SJCRH30 (cell line): ENCODE measurements around the gene CPED1. TPM values are rescaled to one million over a fixed set of nuclear protein-coding genes. Genes with fewer than 3 reads are reported as not detected.
"Not testable (repeated sequence)": the region's sequence is repeated elsewhere in the genome, so short reads cannot be mapped to it uniquely, and the experiment has no call there.

Experiments used
- DNase-seq, 2 experiments: peaks; one replicate each; pipeline ENCODE4 v3.0.0-alpha.2; 2015 to 2020
- H3K27ac ChIP-seq: fragments of 250-450 bp; sonication (Bioruptor Pico); 2 replicates; pipeline ENCODE4 v1.5.1; 2020; ENCODE audit warnings: mild to moderate bottlenecking, moderate library complexity
- H3K27me3 ChIP-seq: fragments of 250-450 bp; sonication (Bioruptor Pico); 2 replicates; pipeline ENCODE4 v1.5.1; 2020; ENCODE audit warnings: mild to moderate bottlenecking, moderate library complexity
- H3K36me3 ChIP-seq: fragments of 250-450 bp; sonication (Bioruptor Pico); 2 replicates; pipeline ENCODE4 v1.5.1; 2020; ENCODE audit warnings: mild to moderate bottlenecking, moderate library complexity
- H3K4me1 ChIP-seq: fragments of 250-450 bp; sonication (Bioruptor Pico); 2 replicates; pipeline ENCODE4 v1.5.1; 2020; ENCODE audit warnings: mild to moderate bottlenecking, moderate library complexity
- H3K4me3 ChIP-seq: fragments of 250-450 bp; sonication (Bioruptor Pico); 2 replicates; pipeline ENCODE4 v1.5.1; 2020; ENCODE audit warnings: mild to moderate bottlenecking, moderate library complexity
- H3K9me3 ChIP-seq: fragments of 250-450 bp; sonication (Bioruptor Pico); replicated peaks from 2 replicates; pipeline ENCODE4 v1.5.1; 2020; ENCODE audit warnings: mild to moderate bottlenecking, moderate library complexity
- total RNA-seq: library from RNA; depleted of rRNA; stranded (reverse); fragments of >200 nt; shearing (Covaris generic); gene quantifications from 2 replicates; pipeline ENCODE4 v1.2.3, GENCODE V29; 2014

Gene CPED1
- total RNA-seq, 1 experiment from 2014 or later: 4.4 TPM

- H3K9me3 ChIP-seq: no peaks in the 10 kb centered on the region
- peaks cover 7% of the 10 kb centered on the region for H3K4me1 ChIP-seq
- H3K4me3 ChIP-seq: no peak overlapping the region
- DNase-seq: no peak
- H3K27ac ChIP-seq: no peak overlapping the region
- H3K36me3 ChIP-seq: no peaks in the 10 kb centered on the region
- no peaks in the 10 kb centered on the region for H3K27me3 ChIP-seq
These were observed 113.1 kb downstream of the CPED1 start for GRCh38 chr7:121101621-121102020.

DNA sequence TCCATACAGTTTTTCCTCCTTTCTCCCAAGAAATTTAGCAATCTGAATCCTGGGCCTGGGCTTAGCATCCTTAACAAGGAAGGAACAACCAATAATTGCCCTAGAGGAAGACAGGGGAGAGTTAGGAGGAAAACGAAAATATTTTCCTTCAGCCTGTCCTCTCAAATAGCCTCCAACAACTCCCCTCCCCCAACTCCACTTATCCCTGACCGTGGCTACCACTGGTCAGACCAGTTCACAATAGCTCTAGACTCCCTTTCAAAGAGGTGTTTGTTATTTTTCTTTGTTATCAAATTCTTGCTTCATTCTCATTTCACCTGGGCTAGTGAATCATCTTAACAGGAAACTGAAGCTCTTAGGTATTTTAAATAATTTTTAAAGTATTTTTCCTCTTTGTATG, 114.1 kb downstream of the CPED1 start:
- Histone ChIP-seq H3K36me3 (no peaks in the 10 kb centered on the region), H3K4me1 (peaks cover 4% of the 10 kb centered on the region), H3K27me3 (no peaks in the 10 kb centered on the region), H3K4me3 (no peak overlapping the region), H3K27ac (no peak overlapping the region), H3K9me3 (no peaks in the 10 kb centered on the region)
- no peak for DNase-seq

DNA sequence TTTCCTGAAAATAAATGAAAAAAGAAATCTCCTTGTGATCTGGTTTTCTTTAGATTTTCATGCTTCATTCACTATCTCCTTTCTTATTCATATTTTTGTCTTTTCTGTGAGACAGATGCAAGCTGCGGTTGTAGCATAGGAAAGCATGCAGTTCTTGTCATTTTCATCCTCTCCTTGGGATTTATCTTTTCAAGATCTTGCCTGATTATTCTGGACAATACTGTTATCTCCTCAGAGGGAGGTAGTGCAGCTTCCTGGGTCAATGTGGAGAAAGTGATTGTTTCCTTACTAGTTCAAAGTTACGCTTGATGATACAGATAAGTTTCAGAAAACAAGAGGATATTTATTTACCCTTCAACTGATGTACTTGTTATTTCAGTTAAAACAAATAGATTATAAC, 114.6 kb downstream of the CPED1 start:
- DNase-seq: no peak
- Histone ChIP-seq H3K9me3 (no peaks in the 10 kb centered on the region), H3K4me1 (no peaks in the 10 kb centered on the region), H3K27me3 (no peaks in the 10 kb centered on the region), H3K27ac (no peak overlapping the region), H3K4me3 (no peak overlapping the region), H3K36me3 (no peaks in the 10 kb centered on the region)

DNA sequence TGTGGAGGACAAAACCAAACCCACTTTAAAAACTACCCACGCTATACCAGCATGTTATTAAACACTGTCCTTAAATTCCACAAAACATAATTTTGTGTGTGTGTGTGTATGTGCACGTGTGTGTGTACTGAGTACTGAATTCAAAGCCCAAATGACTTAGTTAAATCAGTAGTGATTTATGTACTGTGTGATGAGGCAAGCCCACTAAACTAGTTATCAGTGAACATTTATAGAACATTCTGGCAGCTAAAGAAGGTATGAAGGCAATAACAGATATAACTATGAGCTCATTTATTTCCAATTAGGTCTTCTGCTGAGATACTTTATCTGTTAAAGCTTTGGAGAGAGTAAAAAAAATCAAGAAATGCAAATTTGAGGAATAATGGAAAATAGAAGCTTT, 115.1 kb downstream of the CPED1 start:
- Histone ChIP-seq H3K4me3 (no peak overlapping the region), H3K4me1 (no peaks in the 10 kb centered on the region), H3K27ac (no peak overlapping the region), H3K27me3 (no peaks in the 10 kb centered on the region), H3K36me3 (no peaks in the 10 kb centered on the region), H3K9me3 (no peaks in the 10 kb centered on the region)
- DNase-seq: no peak

DNA sequence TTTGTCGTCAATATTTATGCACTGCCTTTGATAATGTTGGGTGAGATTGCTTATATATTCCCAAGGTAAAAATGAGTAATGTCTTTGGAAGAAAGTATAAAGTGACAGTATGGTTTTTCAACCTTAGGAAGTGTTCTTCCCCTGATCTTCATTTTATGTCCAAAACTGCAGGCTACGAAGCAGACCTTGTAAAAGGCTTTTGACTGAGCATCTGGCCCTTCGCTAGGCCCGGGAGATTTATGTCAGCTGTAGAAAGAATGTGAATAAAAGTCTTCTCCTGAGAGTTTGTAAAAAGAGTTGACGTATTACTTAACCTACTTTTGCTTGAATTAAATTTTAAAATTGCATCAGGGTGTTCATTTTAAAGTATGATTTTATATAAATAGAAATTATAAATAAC, 116.8 kb downstream of the CPED1 start:
- Histone ChIP-seq H3K36me3 (no peaks in the 10 kb centered on the region), H3K4me3 (no peak overlapping the region), H3K27ac (no peak overlapping the region), H3K4me1 (no peaks in the 10 kb centered on the region), H3K27me3 (no peaks in the 10 kb centered on the region), H3K9me3 (no peaks in the 10 kb centered on the region)
- no peak for DNase-seq

- no peaks in the 10 kb centered on the region for H3K36me3 ChIP-seq
- no peaks in the 10 kb centered on the region for H3K4me1 ChIP-seq
- DNase-seq: peak in 1 of 2 experiments; percentile 85
- H3K4me3 ChIP-seq: no peak overlapping the region
- no peak overlapping the region for H3K27ac ChIP-seq
- no peaks in the 10 kb centered on the region for H3K9me3 ChIP-seq
- H3K27me3 ChIP-seq: no peaks in the 10 kb centered on the region
These were observed 119.5 kb downstream of the CPED1 start for GRCh38 chr7:121107923-121108498.

DNA sequence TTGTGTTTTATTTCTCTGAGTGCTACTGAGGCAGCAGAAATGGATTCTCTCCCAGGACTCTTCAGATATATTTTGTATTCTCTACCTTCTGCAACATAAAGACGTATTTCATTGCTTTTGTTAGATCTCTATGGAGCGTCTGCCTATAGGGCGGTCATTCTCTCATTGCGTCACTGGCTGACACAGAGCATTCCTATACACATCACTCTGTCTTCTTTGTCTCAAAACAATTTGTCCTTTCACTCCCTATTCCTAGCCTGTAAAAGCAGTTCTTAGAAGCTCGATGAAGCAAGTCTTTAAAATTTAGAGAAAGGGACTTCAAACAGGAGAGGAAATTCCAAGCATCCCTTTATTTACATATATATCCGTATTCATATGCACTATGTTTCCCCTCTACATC, 120.6 kb downstream of the CPED1 start:
- Histone ChIP-seq H3K27me3 (no peaks in the 10 kb centered on the region), H3K9me3 (no peaks in the 10 kb centered on the region), H3K36me3 (no peaks in the 10 kb centered on the region), H3K4me3 (no peak overlapping the region), H3K27ac (no peak overlapping the region), H3K4me1 (no peaks in the 10 kb centered on the region)
- DNase-seq: no peak

DNA sequence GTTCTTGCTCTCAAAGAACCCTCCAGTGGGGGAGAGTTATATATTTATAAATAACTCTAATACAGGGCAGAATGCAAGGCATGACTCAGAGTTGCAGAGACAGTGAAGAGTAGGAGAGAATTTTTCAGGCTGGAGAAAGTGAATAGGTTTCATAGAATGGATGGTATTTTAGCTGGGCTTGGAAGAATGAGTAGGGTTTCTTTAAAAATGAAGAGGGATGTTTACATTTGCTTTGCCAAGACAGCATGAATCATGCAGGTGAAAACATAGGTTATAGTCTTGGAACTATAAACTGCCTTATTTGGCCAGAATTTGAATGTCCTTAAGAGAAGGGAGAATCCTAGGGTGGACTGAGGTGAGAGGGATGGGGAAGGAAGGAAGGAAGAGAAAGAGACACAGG, 124.8 kb downstream of the CPED1 start:
- DNase-seq: no peak
- H3K27me3 ChIP-seq: no peaks in the 10 kb centered on the region
- no peak overlapping the region for H3K27ac ChIP-seq
- no peaks in the 10 kb centered on the region for H3K4me1 ChIP-seq
- no peaks in the 10 kb centered on the region for H3K36me3 ChIP-seq
- H3K9me3 ChIP-seq: no peaks in the 10 kb centered on the region
- H3K4me3 ChIP-seq: no peak overlapping the region

DNA sequence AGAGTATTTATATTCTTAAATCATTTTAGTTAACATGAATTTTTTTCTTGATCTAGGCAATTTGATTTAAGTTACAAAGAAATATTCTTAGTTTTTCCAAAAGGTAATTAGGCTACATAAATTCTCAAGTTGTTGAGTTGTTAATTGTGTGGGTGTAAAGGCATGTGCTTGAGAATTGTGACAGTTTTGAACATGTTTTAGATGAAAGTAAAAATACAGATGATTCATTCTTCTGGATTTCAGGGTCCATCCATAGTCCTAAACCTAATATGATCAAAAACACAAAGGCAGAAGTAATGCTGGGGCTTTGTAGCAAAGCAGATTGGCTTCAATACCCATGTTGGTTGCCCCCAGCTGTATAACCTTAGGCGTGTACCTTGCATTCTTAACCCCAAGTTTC, 127.9 kb downstream of the CPED1 start:
- Histone ChIP-seq H3K4me1 (no peaks in the 10 kb centered on the region), H3K9me3 (no peaks in the 10 kb centered on the region), H3K27me3 (no peaks in the 10 kb centered on the region), H3K4me3 (no peak overlapping the region), H3K36me3 (no peaks in the 10 kb centered on the region), H3K27ac (no peak overlapping the region)
- DNase-seq: no peak

DNA sequence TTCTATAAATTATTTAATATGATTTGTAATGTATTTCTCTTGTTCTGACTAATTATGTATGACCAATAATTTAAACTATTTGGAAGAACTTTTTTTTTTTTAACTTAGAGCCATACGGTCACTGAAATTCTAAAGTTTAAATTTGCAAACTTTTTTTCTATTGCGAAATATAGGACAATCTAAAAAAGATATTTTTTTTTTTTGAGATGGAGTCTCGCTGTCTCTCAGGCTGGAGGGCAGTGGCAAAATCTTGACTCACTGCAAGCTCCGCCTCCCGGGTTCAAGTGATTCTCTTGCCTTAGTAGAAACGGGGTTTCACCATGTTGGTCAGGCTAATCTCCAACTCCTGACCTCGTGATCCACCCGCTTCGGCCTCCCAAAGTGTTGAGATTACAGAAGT, 130.5 kb downstream of the CPED1 start:
- Histone ChIP-seq H3K4me1 (no peaks in the 10 kb centered on the region), H3K4me3 (no peak overlapping the region), H3K27ac (no peak overlapping the region), H3K27me3 (no peaks in the 10 kb centered on the region), H3K36me3 (no peaks in the 10 kb centered on the region), H3K9me3 (no peaks in the 10 kb centered on the region)
- no peak for DNase-seq

DNA sequence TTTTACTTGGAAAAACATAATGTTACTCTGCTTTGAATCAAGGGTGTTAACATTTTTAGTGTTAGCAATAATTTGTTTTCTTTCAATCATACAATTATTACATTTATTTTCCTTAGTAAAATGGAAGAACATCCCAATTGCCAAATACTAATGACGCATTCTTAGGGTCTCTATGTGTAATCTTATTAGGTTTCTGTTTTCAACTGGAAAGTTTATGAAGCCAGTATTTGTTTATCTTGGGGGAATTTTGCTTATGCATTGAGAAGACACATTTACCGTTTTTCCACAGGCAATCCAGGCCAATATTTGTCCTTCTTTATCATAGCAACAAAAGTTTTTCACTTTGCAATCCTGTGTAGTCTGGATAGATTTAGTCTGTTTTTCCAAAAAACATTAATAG, 134.5 kb downstream of the CPED1 start:
- Histone ChIP-seq H3K36me3 (0 out of 2 replicates have a peak, but pooled peaks cover 2% of the 10 kb centered on the region), H3K27me3 (no peaks in the 10 kb centered on the region), H3K9me3 (no peaks in the 10 kb centered on the region), H3K4me1 (no peaks in the 10 kb centered on the region), H3K4me3 (no peak overlapping the region), H3K27ac (no peak overlapping the region)
- no peak for DNase-seq

DNA sequence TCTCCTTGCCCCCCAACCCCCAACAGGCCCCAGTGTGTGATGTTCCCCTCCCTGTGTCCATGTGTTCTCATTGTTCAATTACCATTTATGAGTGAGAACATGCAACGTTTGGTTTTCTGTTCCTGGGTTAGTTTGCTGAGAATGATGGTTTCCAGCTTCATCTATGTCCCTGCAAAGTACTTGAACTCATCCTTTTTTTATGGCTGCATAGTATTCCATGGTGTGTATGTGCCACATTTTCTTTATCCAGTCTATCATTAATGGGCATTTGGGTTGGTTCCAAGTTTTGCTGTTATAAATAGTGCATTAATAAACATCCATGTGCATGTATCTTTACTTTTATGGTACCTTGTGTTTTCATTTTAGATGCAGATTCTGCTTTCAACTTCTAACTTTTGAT, 136.9 kb downstream of the CPED1 start:
- H3K27me3 ChIP-seq, H3K27ac ChIP-seq, DNase-seq, H3K9me3 ChIP-seq, H3K36me3 ChIP-seq, H3K4me3 ChIP-seq, H3K4me1 ChIP-seq: not testable (repeated sequence)

DNA sequence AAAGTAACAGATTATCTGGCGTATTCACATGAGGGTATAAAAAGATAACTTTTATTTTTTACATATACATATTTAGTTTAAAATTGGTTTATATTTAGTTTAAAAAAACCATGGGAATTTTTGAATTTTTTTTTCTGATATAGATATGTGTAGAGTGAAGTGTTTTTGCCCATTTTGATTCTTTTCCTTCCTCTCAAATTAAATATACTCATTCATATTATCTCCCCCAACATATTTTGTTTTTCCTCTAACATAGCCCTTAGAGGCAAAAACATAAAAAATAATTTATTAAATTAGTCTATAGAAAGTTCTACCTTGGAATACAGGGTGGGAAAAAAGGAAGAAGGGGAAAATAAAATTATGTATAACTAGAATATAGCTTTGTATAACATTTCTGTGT, 137.7 kb downstream of the CPED1 start:
- H3K4me3 ChIP-seq: no peak overlapping the region
- no peaks in the 10 kb centered on the region for H3K4me1 ChIP-seq
- no peak for DNase-seq
- 0 out of 2 replicates have a peak, but pooled peaks cover 2% of the 10 kb centered on the region for H3K36me3 ChIP-seq
- H3K9me3 ChIP-seq: no peaks in the 10 kb centered on the region
- no peak overlapping the region for H3K27ac ChIP-seq
- H3K27me3 ChIP-seq: no peaks in the 10 kb centered on the region

DNA sequence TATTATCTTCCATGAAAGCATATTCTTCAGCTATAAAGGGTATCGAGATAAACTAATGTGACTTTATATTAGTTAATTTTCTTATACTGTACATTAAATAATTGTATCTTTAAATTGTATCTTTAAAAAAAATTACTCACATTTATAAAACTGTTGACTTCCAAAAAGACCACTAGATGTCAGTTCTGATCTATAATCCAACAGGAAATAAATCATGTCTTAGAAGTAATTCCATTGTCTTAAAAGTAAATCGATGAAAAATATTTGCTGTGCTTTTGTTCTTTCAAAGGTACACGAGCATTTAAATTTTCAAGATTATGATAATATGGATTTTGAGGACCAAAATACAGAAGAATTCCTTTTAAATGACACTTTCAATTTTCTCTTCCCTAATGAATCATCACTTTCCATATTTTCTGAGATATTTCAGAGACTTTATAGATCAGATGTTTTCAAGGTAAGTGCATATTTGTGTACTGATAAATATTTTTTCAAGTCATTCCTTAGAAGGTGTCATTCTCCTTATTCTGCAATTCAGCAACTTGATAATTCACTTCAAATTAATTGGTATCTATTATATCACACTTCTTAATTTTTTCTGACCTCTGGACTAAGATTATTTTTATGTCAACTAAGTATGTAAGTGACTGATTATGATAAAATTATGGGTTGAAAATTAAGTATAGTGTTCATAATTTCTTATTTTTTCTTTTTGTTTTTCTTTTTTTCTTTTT, 138.5 kb downstream of the CPED1 start:
- Histone ChIP-seq H3K36me3 (0 out of 2 replicates have a peak, but pooled peaks cover 2% of the 10 kb centered on the region), H3K27me3 (no peaks in the 10 kb centered on the region), H3K27ac (no peak overlapping the region), H3K9me3 (no peaks in the 10 kb centered on the region), H3K4me1 (no peaks in the 10 kb centered on the region), H3K4me3 (no peak overlapping the region)
- DNase-seq: peak in 1 of 2 experiments; percentile 45

GRCh38 chr7:121132940-121133339, 144.4 kb downstream of the CPED1 start:
- H3K4me3 ChIP-seq: no peak overlapping the region

DNA sequence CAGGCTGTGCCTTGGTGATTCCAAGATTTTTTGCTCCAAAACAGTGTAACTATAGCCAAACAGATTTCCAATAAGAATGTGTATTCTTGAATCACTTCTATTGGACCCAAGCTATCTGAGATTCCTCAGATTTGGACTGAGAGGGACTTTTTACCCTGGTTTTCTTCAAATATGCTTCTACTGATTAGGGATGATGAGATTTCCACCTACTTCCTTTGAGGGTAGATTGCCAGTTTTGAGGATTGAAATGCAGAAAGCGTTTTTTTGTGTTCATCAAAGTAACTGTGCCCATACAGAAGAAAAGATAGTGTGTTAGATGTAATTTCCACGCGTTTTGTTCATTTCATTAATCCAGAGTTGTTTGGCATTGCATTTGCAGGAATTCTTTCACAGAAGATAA, 144.9 kb downstream of the CPED1 start:
- Histone ChIP-seq H3K9me3 (no peaks in the 10 kb centered on the region), H3K36me3 (no peaks in the 10 kb centered on the region), H3K27me3 (no peaks in the 10 kb centered on the region), H3K4me3 (no peak overlapping the region), H3K27ac (no peak overlapping the region), H3K4me1 (no peaks in the 10 kb centered on the region)
- no peak for DNase-seq

More at GRCh38 chr7:121132940-121133339, 144.4 kb downstream of the CPED1 start:
- Histone ChIP-seq H3K4me1 (no peaks in the 10 kb centered on the region), H3K27ac (no peak overlapping the region), H3K9me3 (no peaks in the 10 kb centered on the region), H3K27me3 (no peaks in the 10 kb centered on the region), H3K36me3 (no peaks in the 10 kb centered on the region)
- no peak for DNase-seq
